Caki2 (cell line): ENCODE results near the gene PRPH. TPM values are rescaled to one million over a fixed set of nuclear protein-coding genes. Genes with fewer than 3 reads are reported as not detected.
"Not testable (repeated sequence)": the region's sequence is repeated elsewhere in the genome, so short reads cannot be mapped to it uniquely, and the experiment has no call there.

Experiments used
- DNase-seq: peaks from one replicate; pipeline ENCODE4 v3.0.0-alpha.2; 2015; ENCODE audit warnings: low read depth
- in situ Hi-C: cut with HindIII; loops from 2 replicates; pipeline ENCODE4 v1.10.0; 2016; ENCODE audit warnings: low sequenced_read_pairs, low pct_unique_long_range_greater_than_20kb, mixed read lengths
- total RNA-seq: library from RNA; depleted of rRNA; stranded (reverse); fragments of >200 nt; shearing (Covaris generic); gene quantifications from 2 replicates; pipeline ENCODE4 v1.2.3, GENCODE V29; 2014; ENCODE audit warnings: low replicate concordance

PRPH gene
- total RNA-seq, 1 experiment from 2014 or later, result 7.8 TPM

DNA sequence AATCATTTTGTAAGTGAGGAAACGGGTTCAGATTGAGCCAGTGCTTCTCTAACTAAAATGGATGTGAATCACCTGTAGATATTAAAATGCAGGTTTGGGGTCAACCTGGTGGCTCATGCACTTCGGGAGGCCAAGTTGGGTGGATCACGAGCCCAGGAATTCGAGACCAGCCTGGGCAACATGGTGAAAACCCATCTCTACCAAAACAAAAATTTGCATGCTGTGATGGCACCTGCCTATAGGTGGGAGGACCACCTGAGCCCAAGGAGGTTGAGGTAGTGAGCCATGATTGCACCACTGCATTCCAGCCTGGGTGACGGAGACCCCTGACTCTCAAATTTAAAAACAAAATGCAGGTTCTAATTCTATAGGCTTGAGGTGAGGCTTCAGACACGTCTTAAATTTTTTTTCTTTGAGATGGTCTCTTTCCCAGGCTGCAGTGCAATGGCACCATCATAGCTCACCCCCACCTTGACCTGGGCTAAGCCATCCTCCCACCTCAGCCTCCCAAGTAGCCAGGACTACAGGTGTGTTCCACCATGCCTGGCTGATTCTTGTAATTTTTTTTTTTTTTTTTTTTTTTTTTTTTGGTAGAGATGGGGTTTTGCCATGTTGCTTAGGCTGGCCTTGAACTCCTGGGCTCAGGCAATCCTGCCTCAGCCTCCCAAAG is 21.1 kb upstream of the PRPH start:
- DNase-seq, result no peak
- in situ Hi-C loops, result no loop called here

DNA sequence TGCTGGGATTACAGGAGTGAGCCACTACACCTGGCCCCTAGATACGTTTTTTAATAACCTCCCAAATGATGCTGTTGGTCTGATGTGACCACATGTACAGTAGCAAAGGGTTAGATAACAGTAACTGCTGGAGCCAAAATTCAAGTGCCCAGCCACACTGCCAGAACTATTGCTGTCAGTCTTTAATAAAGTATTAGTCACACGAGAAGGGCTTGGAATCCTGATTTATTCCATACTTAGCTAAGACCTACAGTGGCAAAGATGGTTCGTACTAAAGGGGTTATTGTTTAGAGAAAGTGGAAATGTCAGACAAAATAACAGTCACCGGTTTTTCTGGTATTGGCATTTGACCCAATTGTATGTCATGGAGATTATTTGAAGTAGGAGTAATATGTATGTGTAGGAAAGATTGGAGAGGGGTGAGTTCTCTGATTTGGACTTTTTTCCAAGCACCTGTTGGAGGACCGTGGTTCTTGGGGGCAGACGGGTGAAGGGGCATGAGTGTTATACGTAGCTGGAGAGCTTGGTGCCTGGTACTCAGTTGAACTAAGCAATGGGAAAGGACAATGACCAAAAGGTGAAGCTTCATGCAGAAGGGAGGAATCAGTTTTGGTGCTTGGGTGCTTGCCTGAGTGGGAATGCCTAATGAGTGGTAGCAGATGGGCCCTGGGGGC is 20.4 kb upstream of the PRPH start:
- DNase-seq, result no peak
- in situ Hi-C loops, result no loop called here

- DNase-seq, result no peak
- in situ Hi-C loops, result no loop called here
These were observed 18.4 kb upstream of the PRPH start for GRCh38 chr12:49276304-49277290.

GRCh38 chr12:49277466-49277865 is 17.5 kb upstream of the PRPH start:
- in situ Hi-C loops, result no loop called here
- DNase-seq, result no peak

DNA sequence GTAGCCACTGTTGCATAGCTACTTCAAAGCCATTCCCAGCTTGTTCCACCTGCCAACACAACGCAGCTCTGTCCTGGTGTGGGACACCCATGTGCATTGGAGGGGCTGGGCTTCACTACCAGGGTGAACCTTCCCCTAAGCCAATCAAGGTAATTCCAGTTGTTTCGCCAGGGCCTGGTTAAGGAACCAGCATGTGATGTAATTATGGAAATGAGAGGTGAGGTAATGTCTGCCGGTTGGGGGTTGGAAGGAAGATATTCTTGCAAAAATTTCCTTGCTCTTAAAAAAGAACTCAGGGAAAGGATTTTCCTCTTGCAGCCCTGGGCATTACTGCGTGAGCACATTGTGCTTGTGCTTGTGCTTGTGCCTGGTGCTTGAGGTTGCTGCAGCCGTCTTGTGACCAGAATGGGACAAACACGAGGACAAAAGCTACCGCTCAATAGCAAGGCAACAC is 15.2 kb upstream of the PRPH start:
- DNase-seq, result peak; percentile 62
- in situ Hi-C loops, result no loop called here

GRCh38 chr12:49280545-49280944 is 14.4 kb upstream of the PRPH start:
- DNase-seq, in situ Hi-C loops: not testable (repeated sequence)

- in situ Hi-C loops, result no loop called here
- DNase-seq, result no peak
These were observed 12.6 kb upstream of the PRPH start for GRCh38 chr12:49282302-49282701.

GRCh38 chr12:49282740-49283375 is 12.1 kb upstream of the PRPH start:
- DNase-seq, in situ Hi-C loops: not testable (repeated sequence)

GRCh38 chr12:49283541-49284429 is 11.2 kb upstream of the PRPH start:
- in situ Hi-C loops, result no loop called here
- DNase-seq, result no peak

DNA sequence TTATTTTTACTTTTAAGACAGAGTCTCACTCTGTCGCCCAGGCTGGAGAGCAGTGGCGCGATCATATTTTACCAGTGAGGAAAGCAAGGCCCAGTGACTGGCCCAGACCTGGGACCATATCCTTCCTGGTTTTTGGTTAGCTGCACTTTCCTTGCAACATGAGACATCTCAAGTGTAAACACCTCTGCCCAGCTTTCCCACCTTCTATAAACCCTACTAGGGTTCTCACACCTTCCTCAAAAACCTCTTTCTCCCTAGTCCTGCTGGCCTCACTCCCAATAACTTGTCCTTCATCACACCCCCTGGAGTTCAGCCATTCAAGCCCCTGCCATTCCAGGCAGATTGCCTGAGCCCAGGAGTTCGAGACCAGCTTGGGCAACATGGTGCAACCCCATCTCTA is 10.3 kb upstream of the PRPH start:
- no peak for DNase-seq
- in situ Hi-C loops, result no loop called here

GRCh38 chr12:49287876-49288275 is 7.1 kb upstream of the PRPH start:
- in situ Hi-C loops, result no loop called here
- DNase-seq, result no peak

GRCh38 chr12:49288412-49288853 is 6.5 kb upstream of the PRPH start:
- in situ Hi-C loops, result no loop called here
- DNase-seq, result peak; percentile 48

DNA sequence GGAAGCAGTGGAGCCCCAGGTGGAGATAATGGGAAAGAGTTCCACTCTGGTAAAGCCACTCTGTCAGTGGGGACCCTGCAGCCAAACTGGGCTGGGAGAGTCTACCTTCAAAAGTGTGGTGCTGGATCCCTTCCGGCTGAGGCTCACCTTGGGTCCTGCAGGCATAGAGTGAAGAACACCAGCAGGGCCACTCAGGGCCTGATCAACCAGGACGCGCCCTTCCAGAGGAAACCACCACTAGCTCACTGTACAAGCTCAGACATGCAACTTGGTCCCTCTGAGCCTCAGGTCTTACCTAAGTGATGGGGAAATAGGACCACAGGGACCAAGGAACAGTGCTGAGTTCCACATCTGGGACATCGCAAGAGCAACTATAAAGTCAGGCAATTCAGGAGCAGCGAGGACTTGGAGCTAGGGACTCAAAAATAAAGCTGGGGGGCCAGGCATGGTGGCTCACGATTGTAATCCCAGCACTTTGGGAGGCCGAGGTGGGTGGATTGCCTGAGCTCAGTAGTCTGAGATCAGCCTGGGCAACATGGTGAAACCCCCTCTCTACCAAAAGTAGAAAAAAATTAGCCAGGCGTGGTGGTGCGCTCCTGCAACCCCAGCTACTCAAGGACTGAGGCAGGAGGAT is 5.9 kb upstream of the PRPH start:
- DNase-seq, result no peak

GRCh38 chr12:49292729-49293055 is 2.3 kb upstream of the PRPH start:
- no peak for DNase-seq
- in situ Hi-C loops, result no loop called here

More for the DNA sequence above, 5.9 kb upstream of the PRPH start:
- in situ Hi-C loops, result no loop called here

DNA sequence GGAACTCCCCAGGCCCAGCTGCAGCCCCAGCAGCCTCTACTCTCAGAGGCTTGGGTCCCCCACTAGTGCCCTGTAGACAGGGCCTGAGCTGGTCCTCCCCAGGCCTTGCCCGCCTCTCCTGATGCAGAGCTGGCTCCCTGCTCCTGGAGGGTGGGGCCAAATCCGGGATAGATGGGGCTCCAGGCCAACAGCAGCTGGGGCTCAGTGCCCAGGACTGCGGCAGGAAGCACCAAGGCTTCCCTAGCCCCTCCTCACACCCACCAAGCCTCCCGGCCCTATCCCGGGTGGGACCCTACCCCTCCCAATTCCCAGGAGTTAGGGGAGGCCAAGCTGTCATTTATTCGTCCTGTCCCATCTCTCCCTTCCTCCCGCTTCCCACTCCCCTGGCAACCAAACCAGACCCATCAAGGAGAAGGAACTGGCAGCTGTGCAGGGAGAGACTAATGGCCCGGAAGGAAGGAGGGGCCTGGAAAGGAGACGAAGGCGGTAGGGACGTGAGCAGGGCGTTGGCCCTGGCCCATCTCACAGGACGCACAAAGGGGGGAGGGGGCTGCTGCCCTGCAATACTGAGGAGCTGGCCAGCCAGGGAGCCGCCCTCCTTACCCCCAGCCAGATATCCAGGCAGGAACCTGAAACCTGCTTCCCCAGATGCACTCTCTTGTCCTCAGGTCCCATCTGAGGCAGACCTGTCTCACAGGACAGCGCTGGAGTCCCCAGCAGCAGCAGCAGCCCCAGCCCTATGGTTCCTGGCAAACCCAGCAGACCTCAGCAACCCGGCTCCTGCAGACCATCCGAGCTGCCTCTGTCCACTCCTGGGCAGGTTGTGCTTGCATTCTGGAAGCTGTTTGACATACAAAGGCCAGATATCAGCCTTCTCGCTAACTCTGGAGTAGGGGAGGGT is 1.6 kb upstream of the PRPH start:
- no peak for DNase-seq
- in situ Hi-C loops, result no loop called here

- in situ Hi-C loops, result no loop called here
- DNase-seq, result no peak
These were observed 702 bp upstream of the PRPH start for GRCh38 chr12:49294086-49294803.
